GM23338 (cell line): ENCODE measurements around the gene AFAP1L2.

Experiments
- CREB1 ChIP-seq: fragments of 250-450 bp; sonication (Bioruptor Pico); IDR thresholded peaks from 2 replicates; pipeline ENCODE4 v1.5.0; 2020; ENCODE audit warnings: low read depth, mild to moderate bottlenecking, moderate library complexity
- CTCF ChIP-seq, 2 experiments: fragments of 200-600 bp in 1 of 2; sonication (generic) in 1 of 2; conservative IDR thresholded peaks; 2 replicates each; pipeline versions ENCODE4 v1.5.1 to v1.6.1; 2016 to 2017; ENCODE audit warnings: antibody characterized with exemption in 2 of 2, low read depth in 2 of 2, mild to moderate bottlenecking in 2 of 2, moderate library complexity in 1 of 2
- ETS1 ChIP-seq: IDR thresholded peaks from 2 replicates; pipeline ENCODE4 v1.6.1; 2016; ENCODE audit warnings: antibody characterized with exemption
- EZH2 ChIP-seq: fragments of 200-600 bp; sonication (generic); IDR thresholded peaks from one replicate; pipeline ENCODE4 v1.8.0; 2017; ENCODE audit warnings: antibody characterized with exemption, mild to moderate bottlenecking, low read depth; ENCODE audit not compliant: unreplicated experiment
- EZH2phosphoT487 ChIP-seq: fragments of 200-600 bp; sonication (generic); IDR thresholded peaks from one replicate; pipeline ENCODE4 v1.8.1; 2018; ENCODE audit warnings: antibody characterized with exemption; ENCODE audit not compliant: unreplicated experiment
- JUNB ChIP-seq: IDR thresholded peaks from one replicate; pipeline ENCODE4 v1.6.1; 2016; ENCODE audit warnings: antibody characterized with exemption; ENCODE audit not compliant: unreplicated experiment
- POLR2AphosphoS5 ChIP-seq: IDR thresholded peaks from 2 replicates; pipeline ENCODE4 v1.6.1; 2016; ENCODE audit warnings: antibody characterized with exemption, low read depth
- REST ChIP-seq: IDR thresholded peaks from one replicate; pipeline ENCODE4 v1.6.1; 2018; ENCODE audit warnings: antibody characterized with exemption; ENCODE audit not compliant: unreplicated experiment
- STAT1 ChIP-seq: IDR thresholded peaks from one replicate; pipeline ENCODE4 v1.6.1; 2016; ENCODE audit warnings: antibody characterized with exemption; ENCODE audit not compliant: unreplicated experiment

GRCh38 chr10:114309364-114309651 is 95.0 kb downstream of the AFAP1L2 start:
- TF ChIP-seq CTCF (conservative IDR thresholded peaks at IDR 0.05; ENCODE audit: low read depth in 2 of 2), result no peak
- no peak for TF ChIP-seq POLR2AphosphoS5
- TF ChIP-seq EZH2phosphoT487, result no peak
- no peak for TF ChIP-seq STAT1
- TF ChIP-seq REST, result no peak
- no peak for TF ChIP-seq JUNB
- no peak for TF ChIP-seq EZH2
- TF ChIP-seq CREB1 (CRISPR knock-in tag), result no peak
- TF ChIP-seq ETS1, result no peak
